ENCODE measurements around the gene PARD3B. TPM values are rescaled to one million over a fixed set of nuclear protein-coding genes. Genes with fewer than 3 reads are reported as not detected.

PARD3B gene
- total RNA-seq, 2 donors from 2014 or later, result 14.7 to 25.0 TPM

DNA sequence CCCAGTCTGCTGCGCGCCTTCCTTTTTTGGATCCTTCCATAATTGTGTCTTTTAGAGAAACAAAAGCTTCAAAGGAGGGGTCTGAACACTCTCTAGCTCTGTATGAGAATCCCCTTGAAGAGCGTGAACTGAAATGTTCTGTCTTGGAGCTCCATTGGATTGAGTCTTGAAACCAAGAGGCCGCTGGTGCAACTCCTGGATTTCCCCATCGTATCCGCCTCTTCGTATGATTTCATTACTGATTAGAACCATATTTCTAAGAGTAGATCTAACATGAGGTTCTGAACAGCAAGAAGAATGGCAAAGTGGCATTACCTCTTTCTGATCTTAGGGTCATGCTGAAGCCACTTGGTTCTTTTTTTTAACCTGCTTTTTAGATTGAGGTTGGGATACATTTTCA lies 1105.7 kb downstream of the PARD3B start:
- TF ChIP-seq POLR2A (IDR thresholded peaks at IDR 0.05), result no peak
- TF ChIP-seq POLR2AphosphoS5 (IDR thresholded peaks at IDR 0.05), result no peak
- TF ChIP-seq, protein P1, sequence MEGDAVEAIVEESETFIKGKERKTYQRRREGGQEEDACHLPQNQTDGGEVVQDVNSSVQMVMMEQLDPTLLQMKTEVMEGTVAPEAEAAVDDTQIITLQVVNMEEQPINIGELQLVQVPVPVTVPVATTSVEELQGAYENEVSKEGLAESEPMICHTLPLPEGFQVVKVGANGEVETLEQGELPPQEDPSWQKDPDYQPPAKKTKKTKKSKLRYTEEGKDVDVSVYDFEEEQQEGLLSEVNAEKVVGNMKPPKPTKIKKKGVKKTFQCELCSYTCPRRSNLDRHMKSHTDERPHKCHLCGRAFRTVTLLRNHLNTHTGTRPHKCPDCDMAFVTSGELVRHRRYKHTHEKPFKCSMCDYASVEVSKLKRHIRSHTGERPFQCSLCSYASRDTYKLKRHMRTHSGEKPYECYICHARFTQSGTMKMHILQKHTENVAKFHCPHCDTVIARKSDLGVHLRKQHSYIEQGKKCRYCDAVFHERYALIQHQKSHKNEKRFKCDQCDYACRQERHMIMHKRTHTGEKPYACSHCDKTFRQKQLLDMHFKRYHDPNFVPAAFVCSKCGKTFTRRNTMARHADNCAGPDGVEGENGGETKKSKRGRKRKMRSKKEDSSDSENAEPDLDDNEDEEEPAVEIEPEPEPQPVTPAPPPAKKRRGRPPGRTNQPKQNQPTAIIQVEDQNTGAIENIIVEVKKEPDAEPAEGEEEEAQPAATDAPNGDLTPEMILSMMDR (IDR thresholded peaks at IDR 0.05), result no peak
- Histone ChIP-seq H3K4me1 (replicated peaks) (no peaks in the 10 kb centered on the region), H3K4me3 (no peak overlapping the region), H3K36me3 (no peaks in the 10 kb centered on the region), H3K27ac (no peak overlapping the region), H3K9me3 (no peaks in the 10 kb centered on the region), H3K27me3 (replicated peaks; ENCODE audit: insufficient read depth) (no peaks in the 10 kb centered on the region)
- DNase-seq (ENCODE audit: low spot score), result no peak
- intact Hi-C loops (cut with DNase I), result no loop called here
- WGBS, result 94% methylated on average over 7 of the region's 7 CpGs

DNA sequence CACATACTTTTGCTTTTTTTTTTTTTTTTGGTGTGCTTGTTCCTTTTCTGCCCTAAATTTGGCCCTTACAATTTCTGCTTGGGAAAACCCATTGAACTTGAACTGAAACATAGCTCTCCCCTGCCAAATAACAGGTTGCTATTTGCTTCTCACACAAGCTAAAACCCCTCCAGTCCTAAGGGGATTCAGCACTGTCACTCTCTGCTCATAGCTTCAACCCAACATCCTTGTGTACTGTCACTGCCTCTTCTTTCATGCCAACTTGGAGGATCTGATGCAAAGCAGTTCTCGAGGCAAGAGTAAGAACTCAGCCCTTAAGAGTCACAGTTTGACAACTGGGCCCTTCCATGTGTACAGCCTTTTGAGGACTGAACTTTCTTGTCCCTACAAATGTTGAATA lies 1106.4 kb downstream of the PARD3B start:
- no peaks in the 10 kb centered on the region for H3K36me3 ChIP-seq
- H3K27me3 ChIP-seq (replicated peaks; ENCODE audit: insufficient read depth), result no peaks in the 10 kb centered on the region
- H3K4me1 ChIP-seq (replicated peaks), result no peaks in the 10 kb centered on the region
- H3K9me3 ChIP-seq, result no peaks in the 10 kb centered on the region
- TF ChIP-seq, protein P1 (IDR thresholded peaks at IDR 0.05), result no peak
- TF ChIP-seq POLR2AphosphoS5 (IDR thresholded peaks at IDR 0.05) (no peak), POLR2A (IDR thresholded peaks at IDR 0.05) (no peak)
- H3K4me3 ChIP-seq, result no peak overlapping the region
- WGBS, result 0% methylated on average over 1 of the region's 1 CpG
- intact Hi-C loops (cut with DNase I), result no loop called here
- no peak overlapping the region for H3K27ac ChIP-seq
- no peak for DNase-seq (ENCODE audit: low spot score)

DNA sequence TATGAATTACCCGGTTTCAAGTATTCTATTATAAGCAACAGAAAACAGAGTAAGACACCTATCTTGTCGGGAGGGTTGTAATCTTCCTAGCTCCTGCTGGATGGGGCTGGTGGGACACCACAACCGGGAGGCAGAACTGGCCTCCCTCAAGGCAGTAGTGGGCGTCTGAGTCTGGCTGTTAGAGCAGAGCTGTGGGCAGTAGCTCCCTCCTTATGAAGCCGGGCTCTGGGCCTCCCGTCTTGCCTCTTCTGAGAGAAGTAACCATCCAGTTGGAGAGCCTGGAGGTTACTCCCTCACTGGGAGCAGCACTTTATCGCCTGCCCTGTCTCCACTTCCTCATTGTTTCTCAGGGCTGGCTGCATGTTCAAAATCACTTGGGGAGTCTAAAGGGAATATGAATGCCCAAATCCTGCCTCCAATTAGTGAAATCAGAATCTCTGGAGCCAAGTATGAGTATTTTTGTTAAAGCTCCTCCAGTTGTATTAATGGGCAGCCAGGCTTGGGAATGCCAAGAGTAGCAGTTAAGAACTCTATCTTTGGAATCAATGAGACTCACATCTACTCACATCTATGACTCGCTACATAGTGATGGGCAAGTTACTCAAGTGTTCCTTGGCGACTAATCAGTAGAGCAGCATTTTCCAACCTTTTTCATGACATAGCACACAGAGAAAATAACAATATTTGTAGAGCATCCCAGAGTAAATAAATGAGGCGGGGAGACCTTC lies 1109.8 kb downstream of the PARD3B start:
- no peak for DNase-seq (ENCODE audit: low spot score)
- TF ChIP-seq POLR2AphosphoS5 (IDR thresholded peaks at IDR 0.05), result no peak
- TF ChIP-seq, protein P1 (IDR thresholded peaks at IDR 0.05), result no peak
- no peak for TF ChIP-seq POLR2A (IDR thresholded peaks at IDR 0.05)
- Histone ChIP-seq H3K27me3 (replicated peaks; ENCODE audit: insufficient read depth) (no peaks in the 10 kb centered on the region), H3K4me1 (replicated peaks) (no peaks in the 10 kb centered on the region), H3K27ac (no peak overlapping the region), H3K9me3 (no peaks in the 10 kb centered on the region), H3K4me3 (no peak overlapping the region), H3K36me3 (no peaks in the 10 kb centered on the region)
- 93% methylated on average over 10 of the region's 10 CpGs for WGBS
- intact Hi-C loops (cut with DNase I), result no loop called here

DNA sequence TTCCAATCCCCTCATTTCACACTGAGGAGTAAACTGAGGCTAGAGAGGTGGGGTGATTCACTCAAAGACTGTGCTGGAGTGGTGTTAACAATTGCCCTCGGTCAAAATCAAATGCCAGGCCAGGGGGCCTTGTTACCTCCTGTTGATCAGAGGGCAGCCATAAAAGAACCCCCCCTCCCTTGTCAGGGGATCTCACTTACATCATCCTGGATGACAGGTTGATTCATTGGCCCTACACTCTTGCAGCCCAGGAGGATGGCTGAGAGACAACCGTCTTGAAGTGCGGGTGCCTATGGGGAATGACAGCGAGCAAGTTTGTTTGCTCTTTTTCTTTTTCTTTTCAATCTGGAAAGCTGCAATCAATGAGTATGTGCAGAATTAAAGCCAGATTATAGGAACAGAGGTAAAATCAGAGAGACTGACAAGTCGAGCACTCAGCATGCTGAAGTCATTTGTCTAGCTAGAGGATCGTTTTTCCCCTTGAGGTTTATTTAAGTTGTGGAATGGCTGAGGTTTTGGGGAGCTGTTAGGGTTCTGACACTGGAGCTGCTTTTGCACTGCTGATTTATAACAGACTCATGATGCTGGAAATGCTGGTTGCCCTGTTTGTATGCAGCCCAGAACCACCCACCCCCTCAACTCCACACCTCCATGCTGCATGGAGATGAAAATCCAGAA lies 1110.6 kb downstream of the PARD3B start:
- H3K27me3 ChIP-seq (replicated peaks; ENCODE audit: insufficient read depth), result no peaks in the 10 kb centered on the region
- DNase-seq (ENCODE audit: low spot score), result no peak
- 83% methylated on average over 6 of the region's 6 CpGs for WGBS

More for the DNA sequence above, 1110.6 kb downstream of the PARD3B start:
- Histone ChIP-seq H3K36me3 (no peaks in the 10 kb centered on the region), H3K9me3 (no peaks in the 10 kb centered on the region), H3K4me1 (replicated peaks) (no peaks in the 10 kb centered on the region), H3K4me3 (no peak overlapping the region), H3K27ac (no peak overlapping the region)
- TF ChIP-seq, protein P1 (IDR thresholded peaks at IDR 0.05), result no peak
- intact Hi-C loops (cut with DNase I), result no loop called here

All from prostate gland (tissue), 2 donors.